Breast epithelium (tissue), 3 donors: ENCODE data around the gene DAZL.

Experiments
- CTCF ChIP-seq, 3 donors: fragments of 450-650 bp; IDR thresholded peaks; one replicate each; pipeline ENCODE4 v1.5.1; 2016 to 2017; ENCODE audit warnings: antibody characterized with exemption in 3 of 3, mild to moderate bottlenecking in 3 of 3, moderate library complexity in 3 of 3
- POLR2AphosphoS5 ChIP-seq, 3 donors: sonication (generic); formaldehyde crosslinking; IDR thresholded peaks; one replicate each; pipeline ENCODE4 v1.6.1; 2017; ENCODE audit warnings: antibody characterized with exemption in 3 of 3

GRCh38 chr3:16595778-16596177 lies 9.4 kb downstream of the DAZL start:
- TF ChIP-seq CTCF (IDR thresholded peaks at IDR 0.05), result no peak
- no peak for TF ChIP-seq POLR2AphosphoS5 (IDR thresholded peaks at IDR 0.05)
